ENCODE results near the gene MPRIP. TPM values are rescaled to one million over a fixed set of nuclear protein-coding genes. Genes with fewer than 3 reads are reported as not detected.
"Not testable (repeated sequence)": the region's sequence is repeated elsewhere in the genome, so short reads cannot be mapped to it uniquely, and the experiment has no call there.

The MPRIP gene
- total RNA-seq, 2 experiments from 2014 or later = 132 to 135 TPM

GRCh38 chr17:16999931-17000625, 42.2 kb upstream of the MPRIP start:
- intact Hi-C loops (cut with micrococcal nuclease) = loop anchor here (10.0 kb wide), 2 partner anchors 115 to 305 kb away; partner anchors contain the start of gene NT5M
- POLR2A ChIA-PET = interaction anchor here (1.0 to 1.1 kb wide), 2 partner anchors 11 to 142 kb away, joined by 3 to 4 read pairs; no protein-coding TSS in a partner anchor
- no peak for DNase-seq

GRCh38 chr17:17001076-17001777, 41.0 kb upstream of the MPRIP start:
- ChIA-PET POLR2A (no interaction called here), CTCF (interaction anchor here (1.1 to 1.9 kb wide), 7 partner anchors 9 to 146 kb away, joined by 3 to 9 read pairs (median 3); no protein-coding TSS in a partner anchor)
- ATAC-seq (peak; percentile 14), DNase-seq (no peak)
- Mint-ChIP-seq H3K36me3 (ENCODE audit: low read depth) (no peaks in the 10 kb centered on the region), H3K9me3 (no peaks in the 10 kb centered on the region), H3K4me1 (ENCODE audit: low read depth) (no peaks in the 10 kb centered on the region), H3K27ac (no peak overlapping the region), H3K4me3 (no peak overlapping the region), H3K27me3 (no peaks in the 10 kb centered on the region)
- intact Hi-C loops (cut with micrococcal nuclease) = loop anchor here (10.0 kb wide), 1 partner anchor 114 kb away; no protein-coding TSS in a partner anchor
- TF ChIP-seq CTCF (IDR thresholded peaks at IDR 0.05) = no peak

More at GRCh38 chr17:16999931-17000625, 42.2 kb upstream of the MPRIP start:
- Mint-ChIP-seq H3K9me3 (no peaks in the 10 kb centered on the region), H3K27ac (no peak overlapping the region), H3K4me1 (ENCODE audit: low read depth) (no peaks in the 10 kb centered on the region), H3K27me3 (no peaks in the 10 kb centered on the region), H3K4me3 (no peak overlapping the region), H3K36me3 (ENCODE audit: low read depth) (no peaks in the 10 kb centered on the region)
- TF ChIP-seq CTCF (IDR thresholded peaks at IDR 0.05) = no peak
- ATAC-seq = no peak
- CTCF ChIA-PET = interaction anchor here (1.1 to 1.9 kb wide), 7 partner anchors 8 to 147 kb away, joined by 3 to 9 read pairs (median 3); no protein-coding TSS in a partner anchor

GRCh38 chr17:17001874-17002520, 40.3 kb upstream of the MPRIP start:
- Mint-ChIP-seq H3K4me3 (no peak overlapping the region), H3K27ac (no peak overlapping the region), H3K9me3 (no peaks in the 10 kb centered on the region), H3K4me1 (ENCODE audit: low read depth) (no peaks in the 10 kb centered on the region), H3K27me3 (no peaks in the 10 kb centered on the region), H3K36me3 (ENCODE audit: low read depth) (no peaks in the 10 kb centered on the region)
- ChIA-PET POLR2A (no interaction called here), CTCF (interaction anchor here (1.1 to 1.9 kb wide), 4 partner anchors 10 to 141 kb away, joined by 3 to 9 read pairs (median 6); no protein-coding TSS in a partner anchor)
- peak; percentile 99 for ATAC-seq
- intact Hi-C loops (cut with micrococcal nuclease) = loop anchor here (10.0 kb wide), 1 partner anchor 113 kb away; no protein-coding TSS in a partner anchor
- peak; percentile 96 for TF ChIP-seq CTCF (IDR thresholded peaks at IDR 0.05)
- peak; percentile 85 for DNase-seq

GRCh38 chr17:17002731-17003715, 39.2 kb upstream of the MPRIP start:
- H3K27ac Mint-ChIP-seq; DNase-seq; POLR2A ChIA-PET; H3K4me1 Mint-ChIP-seq (ENCODE audit: low read depth); CTCF ChIA-PET; H3K36me3 Mint-ChIP-seq (ENCODE audit: low read depth); H3K4me3 Mint-ChIP-seq; ATAC-seq; H3K27me3 Mint-ChIP-seq; H3K9me3 Mint-ChIP-seq: not testable (repeated sequence)
- intact Hi-C loops (cut with micrococcal nuclease) = loop anchor here (10.0 kb wide), 1 partner anchor 112 kb away; no protein-coding TSS in a partner anchor

Measured in activated CD8-positive, alpha-beta T cell treated with anti-CD3 and anti-CD28 coated beads for 36 hours (primary cell).